K562 (cell line): ENCODE measurements around the gene GLOD4. TPM values are rescaled to one million over a fixed set of nuclear protein-coding genes. Genes with fewer than 3 reads are reported as not detected.

Experiments
- ATAC-seq: fragments of 200-7000 bp; cut with Tn5 transposase; 3 replicates; pipeline ENCODE4 v1.9.1; 2020; ENCODE audit warnings: moderate library complexity
- BruUV-seq: library from RNA; stranded (reverse); fragments of 400-500 nt; replicated peaks from 2 replicates; lab custom pipeline; 2021; lab: Mats Ljungman, UMichigan
- CTCF ChIA-PET: fragments of 300-600 bp; formaldehyde crosslinking; extraction: SDS; loops from one replicate; lab custom pipeline; 2021; ENCODE audit warnings: low intra/inter-chr PET ratio; lab: Yijun Ruan, JAX
- POLR2A ChIA-PET: fragments of 300-600, 350-650 bp; sonication (Branson Sonifier 250); formaldehyde crosslinking; extraction: SDS; loops from one replicate; lab custom pipeline; 2021; ENCODE audit warnings: antibody characterized with exemption, inconsistent platforms; lab: Yijun Ruan, JAX
- DNase-seq, 4 experiments: peaks; one replicate each; pipeline versions ENCODE4 v3.0.0 to v3.0.0-alpha.2; 2011 to 2018; ENCODE audit warnings: low spot score in 3 of 4, mixed read lengths in 3 of 4; ENCODE audit errors: extremely low read depth in 1 of 4
- FAIRE-seq: peaks from 2 replicates; lab custom pipeline; 2011; peaks lifted over from hg19 to GRCh38; lab: Jason Lieb, UNC
- H2AFZ ChIP-seq: 2 replicates; pipeline ENCODE4 v1.6.0; 2011; ENCODE audit warnings: low read depth, low read length, control low read depth, inconsistent platforms
- H3K27ac ChIP-seq: fragments of 200-600 bp; 3 replicates; pipeline ENCODE4 v1.8.0; 2011; ENCODE audit warnings: low read depth, mild to moderate bottlenecking, control low read depth, inconsistent platforms, low read length, moderate library complexity, mixed read lengths; ENCODE audit errors: extremely low read depth
- H3K27me3 ChIP-seq, 2 experiments: fragments of 300-600 bp in 1 of 2; 2 replicates in 1 of 2; 3 replicates in 1 of 2; pipeline versions ENCODE4 v1.6.0 to v1.8.0; 2011; ENCODE audit warnings: inconsistent platforms in 2 of 2, low read length in 2 of 2, mild to moderate bottlenecking in 1 of 2, mixed read lengths in 1 of 2, moderate library complexity in 1 of 2; ENCODE audit not compliant: control insufficient read depth in 2 of 2, insufficient read depth in 2 of 2
- H3K36me3 ChIP-seq: fragments of 300-600 bp; 3 replicates; pipeline ENCODE4 v1.8.0; 2011; ENCODE audit warnings: mild to moderate bottlenecking, low read length, inconsistent platforms; ENCODE audit not compliant: control insufficient read depth, insufficient read depth
- H3K4me1 ChIP-seq, 2 experiments: fragments of 200-600 bp in 1 of 2; replicated peaks in 1 of 2; 2 replicates in 1 of 2; 3 replicates in 1 of 2; pipeline versions ENCODE4 v1.5.1 to v1.8.0; 2011; ENCODE audit warnings: inconsistent platforms in 2 of 2, low read length in 2 of 2, mild to moderate bottlenecking in 1 of 2, mixed read lengths in 1 of 2, moderate library complexity in 1 of 2; ENCODE audit not compliant: control insufficient read depth in 2 of 2, insufficient read depth in 2 of 2
- H3K4me2 ChIP-seq: 2 replicates; pipeline ENCODE4 v1.6.1; 2011; ENCODE audit warnings: low read length, control low read depth, inconsistent platforms, mixed read lengths; ENCODE audit not compliant: insufficient read depth
- H3K4me3 ChIP-seq: fragments of 200-600 bp; sonication (generic), shearing (Covaris generic); 2 replicates; pipeline ENCODE4 v1.5.1; 2016; ENCODE audit warnings: control low read depth, inconsistent platforms
- H3K79me2 ChIP-seq: fragments of 200-600 bp; 3 replicates; pipeline ENCODE4 v1.8.0; 2011; ENCODE audit warnings: low read length, inconsistent platforms; ENCODE audit not compliant: control insufficient read depth, insufficient read depth
- H3K9ac ChIP-seq, 2 experiments: 2 replicates each; pipeline versions ENCODE4 v1.6.0 to v1.6.1; 2011; ENCODE audit warnings: low read depth in 2 of 2, low read length in 2 of 2, control low read depth in 1 of 2, inconsistent platforms in 1 of 2, mild to moderate bottlenecking in 1 of 2, mixed read lengths in 1 of 2; ENCODE audit not compliant: insufficient read depth in 1 of 2
- H3K9me1 ChIP-seq: one replicate; pipeline ENCODE4 v1.6.0; 2011; ENCODE audit warnings: inconsistent platforms, mild to moderate bottlenecking, low read length, moderate library complexity; ENCODE audit not compliant: control insufficient read depth, insufficient read depth
- H3K9me3 ChIP-seq: replicated peaks from 2 replicates; pipeline ENCODE4 v1.5.1; 2011; ENCODE audit warnings: low read depth, low read length, inconsistent platforms; ENCODE audit not compliant: control insufficient read depth, insufficient read depth
- H4K20me1 ChIP-seq: replicated peaks from 2 replicates; pipeline ENCODE4 v1.6.1; 2011; ENCODE audit warnings: low read length, inconsistent platforms, mixed read lengths; ENCODE audit not compliant: control insufficient read depth, insufficient read depth
- ADNP ChIP-seq: fragments of 200-800 bp; sonication (Bioruptor generic); IDR thresholded peaks from 2 replicates; pipeline ENCODE4 v1.6.1; 2016; ENCODE audit warnings: missing genetic modification characterization, missing compliant biosample characterization
- GATAD2B ChIP-seq: fragments of 450-650 bp; IDR thresholded peaks from 2 replicates; pipeline ENCODE4 v1.6.1; 2017; ENCODE audit warnings: mild to moderate bottlenecking, borderline replicate concordance
- MEF2D ChIP-seq: conservative IDR thresholded peaks from 2 replicates; pipeline ENCODE4 v1.6.1; 2016; ENCODE audit warnings: low read depth, missing genetic modification characterization, missing compliant biosample characterization
- NCOA2 ChIP-seq, 2 experiments: fragments of 450-650 bp; IDR thresholded peaks; 2 replicates each; pipeline ENCODE4 v1.6.1; 2018; ENCODE audit warnings: mild to moderate bottlenecking in 2 of 2, moderate library complexity in 1 of 2; ENCODE audit not compliant: partially characterized antibody in 2 of 2
- NONO ChIP-seq, 2 experiments: fragments of 200-400 bp in 1 of 2; fragments of 450-650 bp in 1 of 2; formaldehyde crosslinking in 1 of 2; IDR thresholded peaks; 2 replicates each; pipeline ENCODE4 v1.6.1; 2017; ENCODE audit warnings: low read depth in 2 of 2, mild to moderate bottlenecking in 2 of 2, moderate library complexity in 2 of 2, low read length in 1 of 2
- NR1H2 ChIP-seq: sonication (generic); formaldehyde crosslinking; IDR thresholded peaks from 2 replicates; pipeline ENCODE4 v1.4.0; 2020; ENCODE audit warnings: mild to moderate bottlenecking, missing genetic modification reagents
- ZC3H4 ChIP-seq: sonication (generic); formaldehyde crosslinking; IDR thresholded peaks from 2 replicates; pipeline ENCODE4 v1.9.0; 2021; ENCODE audit warnings: missing genetic modification reagents, borderline replicate concordance
- ZNF274 ChIP-seq: IDR thresholded peaks from 2 replicates; pipeline ENCODE4 v1.6.1; 2011; ENCODE audit warnings: low read depth, mild to moderate bottlenecking, low read length, moderate library complexity, borderline replicate concordance
- ZNF436 ChIP-seq: fragments of 250-450, 450-650 bp; sonication (Bioruptor Pico); formaldehyde crosslinking; IDR thresholded peaks from 2 replicates; pipeline ENCODE4 v1.7.0; 2020; ENCODE audit warnings: mild to moderate bottlenecking
- ZNF766 ChIP-seq: fragments of 200-800 bp; sonication (Bioruptor generic); conservative IDR thresholded peaks from 2 replicates; pipeline ENCODE4 v1.6.1; 2016; ENCODE audit warnings: missing genetic modification characterization, missing compliant biosample characterization
- WGBS: fragments of 100-300 bp; shearing (Covaris generic); methylation state at CpG from one replicate; pipeline ENCODE4 v1.1.6; 2016; ENCODE audit warnings: low coverage, mixed read lengths; ENCODE audit not compliant: insufficient coverage; ENCODE audit errors: missing lambda C conversion rate; 5-methylcytosine and 5-hydroxymethylcytosine counted together
- in situ Hi-C: fragments of 300-500 bp; cut with MboI; formaldehyde crosslinking; loops from 4 replicates; pipeline ENCODE4 v1.15.0; 2018; ENCODE audit warnings: inconsistent platforms, mixed read lengths
- intact Hi-C: fragments of 100-400 bp; cut with micrococcal nuclease; formaldehyde crosslinking; loops from 2 replicates; pipeline ENCODE4 v1.14.2; 2022
- polyA plus RNA-seq, 8 experiments: library from polyadenylated mRNA; depleted of rRNA in 4 of 8; stranded (reverse) in 5 of 8; unstranded in 3 of 8; fragments of >200 nt; fragmentation: Nextera tagmentation in 2 of 8; fragmentation: Illumina TruSeq in 1 of 8; extraction: Ambion mirVana in 2 of 8; extraction: Trizol in 1 of 8; gene quantifications; 2 replicates each; pipeline versions ENCODE4 v1.2.1 to v1.2.3, GENCODE V29; 2011 to 2014; ENCODE audit warnings: inconsistent platforms in 1 of 8, missing spikeins in 1 of 8
- total RNA-seq, 7 experiments: library from RNA; depleted of rRNA in 6 of 7; stranded (reverse); fragments of >200 nt in 6 of 7; fragmentation: Illumina TruSeq in 2 of 7; extraction: Trizol in 2 of 7; gene quantifications; 2 replicates each; pipeline versions ENCODE4 v1.2.1 to v1.2.3, GENCODE V29; 2011 to 2021; ENCODE audit warnings: low replicate concordance in 1 of 7
- TF ChIP-seq, protein P1 (sequence below): fragments of 150-350 bp; IDR thresholded peaks from 2 replicates; pipeline ENCODE4 v1.6.1; 2014; ENCODE audit warnings: low read depth, mild to moderate bottlenecking, low read length, borderline replicate concordance
- TF ChIP-seq, protein P2 (sequence below), 2 experiments: fragments of 200-800 bp in 1 of 2; sonication (Bioruptor generic) in 1 of 2; sonication (generic) in 1 of 2; formaldehyde crosslinking in 1 of 2; IDR thresholded peaks in 1 of 2; conservative IDR thresholded peaks in 1 of 2; 2 replicates each; pipeline versions ENCODE4 v1.5.0 to v1.6.1; 2016 to 2020; ENCODE audit warnings: missing compliant biosample characterization in 1 of 2, missing genetic modification characterization in 1 of 2, missing genetic modification reagents in 1 of 2

GLOD4 gene
- total and polyA plus RNA-seq, 9 of the 15 experiments (the other 6 are each of a cell fraction or from before 2014, with no cell fraction given), result 52.0 to 109 (median 64.9) TPM

DNA sequence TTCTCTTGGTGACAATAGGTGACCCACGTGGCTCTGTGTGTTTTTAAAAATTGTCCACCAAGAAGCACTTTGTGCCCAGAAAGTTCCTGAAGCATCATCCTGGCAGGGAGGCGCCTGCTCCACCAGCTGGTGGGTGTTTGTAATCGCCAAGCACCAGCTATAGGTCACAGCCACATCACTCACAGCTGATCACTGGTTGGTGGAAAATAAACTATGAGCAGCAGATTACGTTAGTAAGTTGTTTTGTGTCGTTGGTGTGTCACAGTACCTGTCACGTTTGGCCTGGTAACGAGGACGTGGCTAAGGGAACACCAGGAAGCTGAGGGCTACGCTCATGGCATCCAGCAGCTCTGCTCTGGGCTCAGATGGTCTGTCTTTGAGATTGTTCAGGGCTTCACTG is 10.2 kb upstream of the GLOD4 start:
- WGBS, result 93% methylated on average over 7 of the region's 9 CpGs
- peaks cover 47% of the 10 kb centered on the region; the same call in 2 of the 3 replicates for H3K36me3 ChIP-seq
- in situ Hi-C loops (loop anchor here (5.0 kb wide), 1 partner anchor 265 kb away; no protein-coding TSS in a partner anchor), intact Hi-C loops (no loop called here)
- FAIRE-seq (no peak), DNase-seq (no peak), ATAC-seq (no peak)
- no peak overlapping the region for H3K27ac ChIP-seq
- peaks cover 0 to 4% of the 10 kb centered on the region in 2 experiments; a peak in 1 of 5 replicates for H3K4me1 ChIP-seq
- CTCF ChIA-PET, result interaction anchor here (0.7 kb wide), 1 partner anchor 207 kb away, joined by 3 read pairs; no protein-coding TSS in a partner anchor
- H3K9me3 ChIP-seq, result no peaks in the 10 kb centered on the region
- no peak for TF ChIP-seq NONO (IDR thresholded peaks at IDR 0.05; ENCODE audit: low read depth in 2 of 2, low read length in 1 of 2)
- TF ChIP-seq ADNP (tag), result no peak
- no peak for TF ChIP-seq ZNF274
- no peak for TF ChIP-seq GATAD2B
- no peak for TF ChIP-seq ZC3H4 (CRISPR knock-in tag)
- TF ChIP-seq, protein P1, sequence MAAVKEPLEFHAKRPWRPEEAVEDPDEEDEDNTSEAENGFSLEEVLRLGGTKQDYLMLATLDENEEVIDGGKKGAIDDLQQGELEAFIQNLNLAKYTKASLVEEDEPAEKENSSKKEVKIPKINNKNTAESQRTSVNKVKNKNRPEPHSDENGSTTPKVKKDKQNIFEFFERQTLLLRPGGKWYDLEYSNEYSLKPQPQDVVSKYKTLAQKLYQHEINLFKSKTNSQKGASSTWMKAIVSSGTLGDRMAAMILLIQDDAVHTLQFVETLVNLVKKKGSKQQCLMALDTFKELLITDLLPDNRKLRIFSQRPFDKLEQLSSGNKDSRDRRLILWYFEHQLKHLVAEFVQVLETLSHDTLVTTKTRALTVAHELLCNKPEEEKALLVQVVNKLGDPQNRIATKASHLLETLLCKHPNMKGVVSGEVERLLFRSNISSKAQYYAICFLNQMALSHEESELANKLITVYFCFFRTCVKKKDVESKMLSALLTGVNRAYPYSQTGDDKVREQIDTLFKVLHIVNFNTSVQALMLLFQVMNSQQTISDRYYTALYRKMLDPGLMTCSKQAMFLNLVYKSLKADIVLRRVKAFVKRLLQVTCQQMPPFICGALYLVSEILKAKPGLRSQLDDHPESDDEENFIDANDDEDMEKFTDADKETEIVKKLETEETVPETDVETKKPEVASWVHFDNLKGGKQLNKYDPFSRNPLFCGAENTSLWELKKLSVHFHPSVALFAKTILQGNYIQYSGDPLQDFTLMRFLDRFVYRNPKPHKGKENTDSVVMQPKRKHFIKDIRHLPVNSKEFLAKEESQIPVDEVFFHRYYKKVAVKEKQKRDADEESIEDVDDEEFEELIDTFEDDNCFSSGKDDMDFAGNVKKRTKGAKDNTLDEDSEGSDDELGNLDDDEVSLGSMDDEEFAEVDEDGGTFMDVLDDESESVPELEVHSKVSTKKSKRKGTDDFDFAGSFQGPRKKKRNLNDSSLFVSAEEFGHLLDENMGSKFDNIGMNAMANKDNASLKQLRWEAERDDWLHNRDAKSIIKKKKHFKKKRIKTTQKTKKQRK, result no peak
- TF ChIP-seq, protein P2, sequence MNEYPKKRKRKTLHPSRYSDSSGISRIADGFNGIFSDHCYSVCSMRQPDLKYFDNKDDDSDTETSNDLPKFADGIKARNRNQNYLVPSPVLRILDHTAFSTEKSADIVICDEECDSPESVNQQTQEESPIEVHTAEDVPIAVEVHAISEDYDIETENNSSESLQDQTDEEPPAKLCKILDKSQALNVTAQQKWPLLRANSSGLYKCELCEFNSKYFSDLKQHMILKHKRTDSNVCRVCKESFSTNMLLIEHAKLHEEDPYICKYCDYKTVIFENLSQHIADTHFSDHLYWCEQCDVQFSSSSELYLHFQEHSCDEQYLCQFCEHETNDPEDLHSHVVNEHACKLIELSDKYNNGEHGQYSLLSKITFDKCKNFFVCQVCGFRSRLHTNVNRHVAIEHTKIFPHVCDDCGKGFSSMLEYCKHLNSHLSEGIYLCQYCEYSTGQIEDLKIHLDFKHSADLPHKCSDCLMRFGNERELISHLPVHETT (CRISPR knock-in tag; conservative IDR thresholded peaks at IDR 0.05 in 1 of 2, IDR thresholded peaks at IDR 0.05 in 1 of 2), result no peak
- TF ChIP-seq NCOA2 (IDR thresholded peaks at IDR 0.05; ENCODE audit: partially characterized antibody in 2 of 2), result no peak
- no peak for TF ChIP-seq ZNF436 (CRISPR knock-in tag)
- TF ChIP-seq MEF2D (tag), result no peak
- TF ChIP-seq NR1H2, result no peak
- no peak for TF ChIP-seq ZNF766 (CRISPR knock-in tag)
- no peak overlapping the region for H3K9ac ChIP-seq
- H3K79me2 ChIP-seq, result no peaks in the 10 kb centered on the region
- H3K4me2 ChIP-seq, result no peak overlapping the region
- no peak overlapping the region for H3K4me3 ChIP-seq
- H2AFZ ChIP-seq, result no peak overlapping the region
- POLR2A ChIA-PET, result interaction anchor here (0.7 to 1.2 kb wide), 2 partner anchors 11 to 32 kb away, joined by 3 to 9 read pairs; partner anchors contain the start of genes GLOD4 and MRM3
- H3K27me3 ChIP-seq, result peaks cover 0 to 3% of the 10 kb centered on the region in 2 experiments; a peak in 1 of 5 replicates
- H3K9me1 ChIP-seq, result no peaks in the 10 kb centered on the region
- 0 out of 2 replicates have a peak, but pooled peaks cover 3% of the 10 kb centered on the region for H4K20me1 ChIP-seq
- no TSS peak for BruUV-seq
